SK-N-MC (cell line): ENCODE measurements around the gene RUNX1.

ENCODE experiments used
- EZH2 ChIP-seq: fragments of 200-600 bp; sonication (generic); IDR thresholded peaks from one replicate; pipeline ENCODE4 v1.6.1; 2017; ENCODE audit warnings: antibody characterized with exemption
- FOXP2 ChIP-seq: optimal IDR thresholded peaks from 2 replicates; pipeline ENCODE3; 2011; ENCODE audit warnings: mild to moderate bottlenecking, moderate library complexity; ENCODE audit not compliant: insufficient read depth; ENCODE audit errors: extremely low read length, control extremely low read depth
- POLR2AphosphoS5 ChIP-seq: IDR thresholded peaks from 2 replicates; pipeline ENCODE4 v1.6.1; 2012; ENCODE audit warnings: mild to moderate bottlenecking, low read depth, low read length, borderline replicate concordance

DNA sequence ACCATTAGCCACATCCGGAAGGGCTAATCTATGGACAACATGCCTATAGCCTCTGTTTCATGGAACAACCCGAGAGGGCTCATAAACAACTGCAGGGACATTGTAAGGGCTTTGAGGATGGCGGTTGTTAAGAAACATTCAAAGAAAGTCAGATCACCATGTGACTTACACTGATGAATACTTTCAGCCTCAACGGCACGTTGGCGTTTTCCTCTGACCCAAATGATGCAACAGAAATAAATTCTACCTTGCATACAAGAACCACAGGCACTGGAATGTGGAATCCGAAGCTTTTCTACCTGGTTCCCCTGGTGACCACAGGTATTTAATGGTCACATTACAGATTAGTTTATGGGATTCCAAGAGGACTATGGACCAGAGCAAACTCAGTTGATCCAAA, 273.3 kb downstream of the RUNX1 start:
- TF ChIP-seq POLR2AphosphoS5 (no peak), EZH2 (no peak), FOXP2 (no peak)
